BLaER1 (cell line): ENCODE data around the gene PSMF1.

Source experiments
- H3K27ac ChIP-seq: shearing (Covaris generic); formaldehyde crosslinking; 2 replicates; pipeline ENCODE4 v1.8.1; 2022
- H3K27me3 ChIP-seq: shearing (Covaris generic); formaldehyde crosslinking; 2 replicates; pipeline ENCODE4 v1.8.1; 2022
- H3K36me3 ChIP-seq: shearing (Covaris generic); formaldehyde crosslinking; 2 replicates; pipeline ENCODE4 v1.8.1; 2022
- H3K4me1 ChIP-seq: shearing (Covaris generic); formaldehyde crosslinking; 2 replicates; pipeline ENCODE4 v1.8.1; 2022
- H3K4me2 ChIP-seq: shearing (Covaris generic); formaldehyde crosslinking; 2 replicates; pipeline ENCODE4 v1.8.1; 2022
- H3K4me3 ChIP-seq: shearing (Covaris generic); formaldehyde crosslinking; 2 replicates; pipeline ENCODE4 v1.8.1; 2022
- H3K9ac ChIP-seq: shearing (Covaris generic); formaldehyde crosslinking; 2 replicates; pipeline ENCODE4 v1.8.1; 2022
- H3K9me3 ChIP-seq: shearing (Covaris generic); formaldehyde crosslinking; 2 replicates; pipeline ENCODE4 v1.8.1; 2022
- H4K20me1 ChIP-seq: shearing (Covaris generic); formaldehyde crosslinking; 2 replicates; pipeline ENCODE4 v1.8.1; 2022
- Cebpa-rat ChIP-seq: shearing (Covaris generic); IDR thresholded peaks from 2 replicates; pipeline ENCODE4 v1.8.1; 2022

Gene PSMF1

GRCh38 chr20:1118336-1119127 is at the start of gene PSMF1:
Gene PSMF1 (plus strand): TSS chr20:1118602. CDS start chr20:1118774, 172 bp downstream.
- H3K27me3 ChIP-seq = no peaks in the 10 kb centered on the region
- H3K4me2 ChIP-seq = peak within 1 kb of the TSS; percentile 85
- peaks cover 51% of the 10 kb centered on the region for H3K4me1 ChIP-seq
- TF ChIP-seq Cebpa-rat = no peak
- H3K36me3 ChIP-seq = peaks cover 18% of the 10 kb centered on the region; the same call in 1 of the 2 replicates
- H3K9ac ChIP-seq = peak within 1 kb of the TSS; percentile 90
- peak within 1 kb of the TSS; percentile 96 for H3K4me3 ChIP-seq
- H3K9me3 ChIP-seq = no peaks in the 10 kb centered on the region
- peak within 1 kb of the TSS; percentile 86 for H3K27ac ChIP-seq
- peaks cover 27% of the 10 kb centered on the region for H4K20me1 ChIP-seq

- Histone ChIP-seq H3K9me3 (peaks cover under 1% of the 10 kb centered on the region; the same call in 1 of the 2 replicates), H4K20me1 (no peaks in the 10 kb centered on the region), H3K4me2 (no peak overlapping the region), H3K36me3 (no peaks in the 10 kb centered on the region), H3K4me1 (peaks cover 8% of the 10 kb centered on the region), H3K27me3 (no peaks in the 10 kb centered on the region), H3K9ac (no peak overlapping the region), H3K27ac (no peak overlapping the region), H3K4me3 (no peak overlapping the region)
- no peak for TF ChIP-seq Cebpa-rat
These were observed 46.1 kb upstream of the PSMF1 start for GRCh38 chr20:1072258-1072657.

- Histone ChIP-seq H3K4me1 (peaks cover 8% of the 10 kb centered on the region), H3K9ac (no peak overlapping the region), H3K4me3 (no peak overlapping the region), H3K27ac (no peak overlapping the region), H3K27me3 (no peaks in the 10 kb centered on the region), H4K20me1 (no peaks in the 10 kb centered on the region), H3K9me3 (no peaks in the 10 kb centered on the region), H3K4me2 (peak overlapping the region; percentile 21; the same call in 1 of the 2 replicates), H3K36me3 (no peaks in the 10 kb centered on the region)
- TF ChIP-seq Cebpa-rat = no peak
These were observed 42.8 kb upstream of the PSMF1 start for GRCh38 chr20:1075616-1076015.

GRCh38 chr20:1081891-1082290 is 36.5 kb upstream of the PSMF1 start:
- H3K9me3 ChIP-seq = peaks cover 15% of the 10 kb centered on the region
- H3K27me3 ChIP-seq = no peaks in the 10 kb centered on the region
- no peak overlapping the region for H3K4me3 ChIP-seq
- no peak overlapping the region for H3K9ac ChIP-seq
- H3K36me3 ChIP-seq = no peaks in the 10 kb centered on the region
- H4K20me1 ChIP-seq = no peaks in the 10 kb centered on the region
- H3K27ac ChIP-seq = no peak overlapping the region
- no peak for TF ChIP-seq Cebpa-rat
- no peak overlapping the region for H3K4me2 ChIP-seq
- H3K4me1 ChIP-seq = peaks cover 15% of the 10 kb centered on the region

- H3K27me3 ChIP-seq = no peaks in the 10 kb centered on the region
- H3K27ac ChIP-seq = no peak overlapping the region
- peaks cover 17% of the 10 kb centered on the region for H3K9me3 ChIP-seq
- H3K4me2 ChIP-seq = no peak overlapping the region
- TF ChIP-seq Cebpa-rat = no peak
- no peak overlapping the region for H3K9ac ChIP-seq
- H3K36me3 ChIP-seq = no peaks in the 10 kb centered on the region
- no peak overlapping the region for H3K4me3 ChIP-seq
- peaks cover 24% of the 10 kb centered on the region for H3K4me1 ChIP-seq
- H4K20me1 ChIP-seq = no peaks in the 10 kb centered on the region
These were observed 34.8 kb upstream of the PSMF1 start for GRCh38 chr20:1083431-1084080.

- Histone ChIP-seq H3K9ac (no peak overlapping the region), H3K9me3 (peaks cover 26% of the 10 kb centered on the region), H3K4me2 (peak overlapping the region; percentile 13; the same call in 1 of the 2 replicates), H3K27me3 (no peaks in the 10 kb centered on the region), H3K27ac (no peak overlapping the region), H3K4me3 (no peak overlapping the region), H3K36me3 (no peaks in the 10 kb centered on the region), H3K4me1 (peaks cover 24% of the 10 kb centered on the region), H4K20me1 (no peaks in the 10 kb centered on the region)
- no peak for TF ChIP-seq Cebpa-rat
These were observed 32.7 kb upstream of the PSMF1 start for GRCh38 chr20:1085492-1086276.

GRCh38 chr20:1086277-1087213 is 31.9 kb upstream of the PSMF1 start:
- Histone ChIP-seq H3K27me3 (no peaks in the 10 kb centered on the region), H4K20me1 (no peaks in the 10 kb centered on the region), H3K27ac (no peak overlapping the region), H3K4me3 (no peak overlapping the region), H3K9ac (no peak overlapping the region), H3K4me2 (peak overlapping the region; percentile 13; the same call in 1 of the 2 replicates), H3K4me1 (peaks cover 24% of the 10 kb centered on the region), H3K36me3 (no peaks in the 10 kb centered on the region), H3K9me3 (peaks cover 26% of the 10 kb centered on the region)
- TF ChIP-seq Cebpa-rat = no peak

- no peak overlapping the region for H3K27ac ChIP-seq
- H3K4me2 ChIP-seq = peak overlapping the region; percentile 36; the same call in 1 of the 2 replicates
- no peak for TF ChIP-seq Cebpa-rat
These were observed 31.0 kb upstream of the PSMF1 start for GRCh38 chr20:1087311-1087905.

More at GRCh38 chr20:1087311-1087905, 31.0 kb upstream of the PSMF1 start:
- Histone ChIP-seq H3K9ac (no peak overlapping the region), H3K36me3 (no peaks in the 10 kb centered on the region), H3K4me1 (peaks cover 24% of the 10 kb centered on the region), H3K27me3 (no peaks in the 10 kb centered on the region), H3K4me3 (no peak overlapping the region), H3K9me3 (peaks cover 22% of the 10 kb centered on the region), H4K20me1 (no peaks in the 10 kb centered on the region)
